Epithelial cell of proximal tubule (primary cell): ENCODE measurements around the gene CALHM2. TPM values are rescaled to one million over a fixed set of nuclear protein-coding genes. Genes with fewer than 3 reads are reported as not detected.

Experiments used
- DNase-seq: peaks from one replicate; pipeline ENCODE4 v3.0.0-alpha.2; 2011; ENCODE audit warnings: low read depth
- H3K4me3 ChIP-seq: 2 replicates; pipeline ENCODE4 v1.5.1; 2011; ENCODE audit warnings: low read depth, mild to moderate bottlenecking, low read length
- total RNA-seq: library from RNA; depleted of rRNA; stranded (reverse); fragments of >200 nt; gene quantifications from 2 replicates; pipeline ENCODE4 v1.2.3, GENCODE V29; 2015
- TF ChIP-seq, protein P1 (sequence below): conservative IDR thresholded peaks from 2 replicates; pipeline ENCODE4 v1.5.1; 2012; ENCODE audit warnings: low read depth, mild to moderate bottlenecking, low read length

CALHM2 gene
- total RNA-seq, 1 donor from 2014 or later, result 4.7 TPM

DNA sequence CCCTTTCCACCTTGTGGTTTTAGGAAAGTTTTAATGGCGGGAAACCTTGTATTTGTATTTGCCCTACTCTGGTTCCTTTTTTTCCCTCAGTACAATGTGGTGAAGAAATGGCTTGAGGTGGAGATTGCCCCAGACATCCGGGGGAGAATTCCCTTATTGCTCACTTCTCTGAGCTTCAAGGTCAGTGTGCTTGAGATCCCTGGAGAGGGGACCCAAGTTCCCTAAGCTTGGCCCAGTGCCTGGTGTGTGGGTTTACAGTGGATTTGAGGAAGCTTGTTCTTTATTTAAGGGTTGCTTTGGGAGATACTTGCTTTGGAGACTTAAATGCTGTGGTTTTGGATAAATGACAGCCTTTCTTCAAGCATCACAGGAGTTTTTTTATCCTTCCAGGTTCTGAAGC, 18.3 kb downstream of the CALHM2 start:
- TF ChIP-seq, protein P1, sequence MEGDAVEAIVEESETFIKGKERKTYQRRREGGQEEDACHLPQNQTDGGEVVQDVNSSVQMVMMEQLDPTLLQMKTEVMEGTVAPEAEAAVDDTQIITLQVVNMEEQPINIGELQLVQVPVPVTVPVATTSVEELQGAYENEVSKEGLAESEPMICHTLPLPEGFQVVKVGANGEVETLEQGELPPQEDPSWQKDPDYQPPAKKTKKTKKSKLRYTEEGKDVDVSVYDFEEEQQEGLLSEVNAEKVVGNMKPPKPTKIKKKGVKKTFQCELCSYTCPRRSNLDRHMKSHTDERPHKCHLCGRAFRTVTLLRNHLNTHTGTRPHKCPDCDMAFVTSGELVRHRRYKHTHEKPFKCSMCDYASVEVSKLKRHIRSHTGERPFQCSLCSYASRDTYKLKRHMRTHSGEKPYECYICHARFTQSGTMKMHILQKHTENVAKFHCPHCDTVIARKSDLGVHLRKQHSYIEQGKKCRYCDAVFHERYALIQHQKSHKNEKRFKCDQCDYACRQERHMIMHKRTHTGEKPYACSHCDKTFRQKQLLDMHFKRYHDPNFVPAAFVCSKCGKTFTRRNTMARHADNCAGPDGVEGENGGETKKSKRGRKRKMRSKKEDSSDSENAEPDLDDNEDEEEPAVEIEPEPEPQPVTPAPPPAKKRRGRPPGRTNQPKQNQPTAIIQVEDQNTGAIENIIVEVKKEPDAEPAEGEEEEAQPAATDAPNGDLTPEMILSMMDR, result no peak
- no peak overlapping the region for H3K4me3 ChIP-seq
- DNase-seq, result no peak

DNA sequence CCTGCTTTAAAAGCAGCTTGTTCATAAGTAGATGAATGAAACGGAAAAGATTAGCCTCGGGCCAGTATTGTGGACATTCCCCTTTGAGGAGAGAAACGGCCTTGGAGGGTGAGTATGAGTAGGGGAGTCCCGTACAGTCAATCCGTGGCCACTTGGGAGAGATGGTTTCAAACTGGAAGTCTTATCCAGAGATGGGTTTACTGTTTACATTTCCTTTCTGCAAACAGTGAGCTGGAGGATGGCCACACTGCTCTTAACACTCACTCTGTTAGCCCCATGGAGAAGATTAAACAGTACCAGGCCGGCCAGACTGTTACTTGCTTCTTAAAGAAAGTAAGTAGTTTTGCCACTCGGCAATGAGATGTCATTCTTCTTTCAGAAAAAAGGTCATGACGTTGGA, 20.3 kb downstream of the CALHM2 start:
- no peak overlapping the region for H3K4me3 ChIP-seq
- no peak for DNase-seq
- TF ChIP-seq, protein P1, result no peak

- no peak overlapping the region for H3K4me3 ChIP-seq
- TF ChIP-seq, protein P1, result no peak
- no peak for DNase-seq
These were observed 22.5 kb downstream of the CALHM2 start for GRCh38 chr10:103429647-103430046.

- no peak overlapping the region for H3K4me3 ChIP-seq
These were observed 23.1 kb downstream of the CALHM2 start for GRCh38 chr10:103428989-103429643.

GRCh38 chr10:103427866-103428265, 24.3 kb downstream of the CALHM2 start:
- TF ChIP-seq, protein P1, result no peak
- no peak overlapping the region for H3K4me3 ChIP-seq
- no peak for DNase-seq

More at GRCh38 chr10:103428989-103429643, 23.1 kb downstream of the CALHM2 start:
- no peak for DNase-seq
- TF ChIP-seq, protein P1, result no peak

DNA sequence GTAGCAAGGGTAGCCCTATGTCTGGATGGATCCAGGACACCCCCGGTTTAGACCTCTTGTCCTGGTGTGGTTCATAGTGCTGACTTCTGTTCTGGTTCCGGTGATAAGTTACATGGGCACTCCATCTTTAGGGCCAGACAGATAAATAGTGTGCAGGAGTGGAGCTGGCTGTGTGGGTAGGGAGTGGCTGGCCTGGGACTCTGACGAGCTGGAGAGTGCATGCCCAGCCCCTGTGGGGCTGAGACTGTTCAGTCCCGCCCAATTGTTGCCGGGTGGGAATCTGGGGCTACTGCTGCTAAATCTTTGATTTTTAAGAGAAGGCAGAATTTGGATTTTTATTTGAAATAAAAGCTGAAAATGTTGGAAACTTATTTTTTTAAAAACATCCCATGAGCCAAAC, 28.4 kb downstream of the CALHM2 start:
- no peak overlapping the region for H3K4me3 ChIP-seq
- TF ChIP-seq, protein P1, result no peak
- DNase-seq, result no peak

DNA sequence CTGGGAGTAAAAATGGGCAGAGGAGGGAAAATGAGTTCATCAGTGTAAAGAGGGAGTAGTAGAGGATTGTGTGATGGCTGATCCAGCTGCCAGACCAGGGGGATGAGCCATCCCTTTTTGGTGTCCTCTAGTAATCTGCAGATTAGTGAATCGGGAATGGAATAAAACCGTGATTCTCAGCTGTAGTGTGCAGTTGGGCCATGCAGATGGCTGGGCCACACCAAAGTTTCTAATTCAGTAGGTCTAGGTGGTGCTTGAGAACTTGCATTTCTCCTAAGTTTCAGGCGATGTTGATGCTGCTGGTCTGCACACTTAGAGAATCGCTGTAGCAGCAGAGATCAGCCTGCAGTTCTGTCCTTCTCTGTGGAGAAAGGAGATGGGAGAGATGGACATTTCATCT, 33.1 kb downstream of the CALHM2 start:
- no peak overlapping the region for H3K4me3 ChIP-seq
- no peak for DNase-seq
- TF ChIP-seq, protein P1, result no peak
